Left lung (tissue), 10 donors: ENCODE results near the gene KIFAP3. TPM values are rescaled to one million over a fixed set of nuclear protein-coding genes. Genes with fewer than 3 reads are reported as not detected.
A peak's percentile ranks its signal among the peaks of the same experiment; 100 is the strongest.
"Not testable (repeated sequence)": the region's sequence is repeated elsewhere in the genome, so short reads cannot be mapped to it uniquely, and the experiment has no call there.

Source experiments
- ATAC-seq: fragments of 200-7000 bp; cut with Tn5 transposase; one replicate; pipeline ENCODE4 v1.9.1; 2020; ENCODE audit warnings: moderate library complexity
- DNase-seq, 4 donors: peaks; one replicate each; pipeline ENCODE4 v3.0.0-alpha.2; 2013 to 2020
- H3K27ac ChIP-seq, 2 donors: fragments of 200-600 bp; sonication (generic) in 1 of 2; one replicate each; pipeline versions ENCODE4 v1.5.0 to v1.8.0; 2020 to 2021
- H3K27me3 ChIP-seq, 2 donors: fragments of 200-600 bp; sonication (generic) in 1 of 2; one replicate each; pipeline versions ENCODE4 v1.5.0 to v1.8.0; 2020 to 2021
- H3K36me3 ChIP-seq, 2 donors: fragments of 200-600 bp; sonication (generic) in 1 of 2; one replicate each; pipeline versions ENCODE4 v1.5.0 to v1.8.0; 2020 to 2021
- H3K4me1 ChIP-seq, 2 donors: fragments of 200-600 bp; one replicate each; pipeline ENCODE4 v1.8.0; 2021
- H3K4me3 ChIP-seq, 2 donors: fragments of 200-600 bp; sonication (generic) in 1 of 2; one replicate each; pipeline versions ENCODE4 v1.5.0 to v1.8.0; 2020 to 2021; ENCODE audit warnings: mild to moderate bottlenecking in 1 of 2
- H3K9me3 ChIP-seq, 2 donors: fragments of 200-600 bp; sonication (generic) in 1 of 2; one replicate each; pipeline versions ENCODE4 v1.5.0 to v1.8.0; 2020 to 2021
- CTCF ChIP-seq, 2 donors: fragments of 200-600 bp; sonication (generic) in 1 of 2; IDR thresholded peaks; one replicate each; pipeline versions ENCODE4 v1.5.0 to v1.8.0; 2021; ENCODE audit warnings: antibody characterized with exemption in 2 of 2
- intact Hi-C, 2 donors: fragments of 100-400 bp; cut with DNase I; formaldehyde crosslinking; loops; one replicate each; pipeline versions ENCODE4 v1.11.2 to v1.14.2; 2022
- polyA plus RNA-seq, 6 donors: library from polyadenylated mRNA; unstranded; fragments of 120-200 nt; gene quantifications; one replicate each; pipeline ENCODE4 v1.2.1, GENCODE V29; 2013; ENCODE audit not compliant: insufficient read length in 6 of 6
- total RNA-seq, 2 donors: library from RNA; stranded (reverse); fragmentation: NEBNext Ultra II Directional; extraction: Animal tissue kit (Norgen Biotek cat#: 25700); gene quantifications; one replicate each; pipeline ENCODE4 v1.2.1, GENCODE V29; 2021
- donor health status: DM: no; HTN: yes; CAD: no.
- donor health status: DM: no; HTN: no; CAD: no.

KIFAP3 gene
- total and polyA plus RNA-seq, 8 donors: 23.2 to 40.7 (median 33.9) TPM

GRCh38 chr1:170017478-170017877, 57.0 kb downstream of the KIFAP3 start:
- H3K4me3 ChIP-seq: no peak overlapping the region
- no peak for DNase-seq
- intact Hi-C loops: no loop called here

GRCh38 chr1:170012920-170013319, 61.6 kb downstream of the KIFAP3 start:
- intact Hi-C loops: no loop called here
- no peak overlapping the region for H3K27ac ChIP-seq

More at GRCh38 chr1:170017478-170017877, 57.0 kb downstream of the KIFAP3 start:
- no peak for TF ChIP-seq CTCF (IDR thresholded peaks at IDR 0.05)
- peaks cover 0 to 22% of the 10 kb centered on the region in 2 donors for H3K36me3 ChIP-seq
- no peak for ATAC-seq
- peaks cover 0 to 13% of the 10 kb centered on the region in 2 donors for H3K9me3 ChIP-seq
- H3K4me1 ChIP-seq: no peaks in the 10 kb centered on the region
- no peak overlapping the region for H3K27ac ChIP-seq
- H3K27me3 ChIP-seq: no peaks in the 10 kb centered on the region

GRCh38 chr1:170010443-170010842, 64.1 kb downstream of the KIFAP3 start:
- no peaks in the 10 kb centered on the region for H3K27me3 ChIP-seq
- no peak overlapping the region for H3K4me3 ChIP-seq
- H3K9me3 ChIP-seq: no peaks in the 10 kb centered on the region
- H3K36me3 ChIP-seq: peaks cover 0 to 2% of the 10 kb centered on the region in 2 donors
- no peak for TF ChIP-seq CTCF (IDR thresholded peaks at IDR 0.05)
- intact Hi-C loops: no loop called here
- H3K27ac ChIP-seq: no peak overlapping the region
- no peak for ATAC-seq
- peak in 2 of 4 donors; percentile 11 to 31 for DNase-seq
- H3K4me1 ChIP-seq: no peaks in the 10 kb centered on the region

More at GRCh38 chr1:170012920-170013319, 61.6 kb downstream of the KIFAP3 start:
- peaks cover 0 to 16% of the 10 kb centered on the region in 2 donors for H3K36me3 ChIP-seq
- no peaks in the 10 kb centered on the region for H3K4me1 ChIP-seq
- H3K4me3 ChIP-seq: no peak overlapping the region
- no peak for TF ChIP-seq CTCF (IDR thresholded peaks at IDR 0.05)
- H3K9me3 ChIP-seq: no peaks in the 10 kb centered on the region
- DNase-seq: no peak
- H3K27me3 ChIP-seq: no peaks in the 10 kb centered on the region
- no peak for ATAC-seq

GRCh38 chr1:170009551-170009950, 64.9 kb downstream of the KIFAP3 start:
- no peak overlapping the region for H3K4me3 ChIP-seq
- H3K4me1 ChIP-seq: no peaks in the 10 kb centered on the region
- no peaks in the 10 kb centered on the region for H3K27me3 ChIP-seq
- TF ChIP-seq CTCF (IDR thresholded peaks at IDR 0.05): no peak
- H3K36me3 ChIP-seq: no peaks in the 10 kb centered on the region
- intact Hi-C loops: no loop called here
- no peaks in the 10 kb centered on the region for H3K9me3 ChIP-seq
- no peak overlapping the region for H3K27ac ChIP-seq
- no peak for DNase-seq
- no peak for ATAC-seq

- intact Hi-C loops: not testable (repeated sequence)
Measured at GRCh38 chr1:170008745-170009144, 65.8 kb downstream of the KIFAP3 start.

GRCh38 chr1:170003270-170003835, 71.1 kb downstream of the KIFAP3 start:
- H3K4me1 ChIP-seq, ATAC-seq, H3K36me3 ChIP-seq, H3K27me3 ChIP-seq, H3K9me3 ChIP-seq, intact Hi-C loops, H3K4me3 ChIP-seq, H3K27ac ChIP-seq: not testable (repeated sequence)
- DNase-seq: peak in 1 of 4 donors; percentile 5

More at GRCh38 chr1:170008745-170009144, 65.8 kb downstream of the KIFAP3 start:
- not testable (repeated sequence) for H3K27me3 ChIP-seq, H3K4me3 ChIP-seq, ATAC-seq, DNase-seq, H3K27ac ChIP-seq, H3K4me1 ChIP-seq, H3K36me3 ChIP-seq, H3K9me3 ChIP-seq
